HG03575 (cell line): Measurements from ENCODE around the gene ITPR1.

Experiments used
- ATAC-seq: cut with Tn5 transposase; IDR thresholded peaks from one replicate; pipeline ENCODE4 v1.9.1; 2021; ENCODE audit not compliant: unreplicated experiment, insufficient number of reproducible peaks, low FRiP score; ENCODE audit errors: extremely low read depth

The ITPR1 gene

GRCh38 chr3:4551794-4552442, 58.8 kb downstream of the ITPR1 start:
- no peak for ATAC-seq

DNA sequence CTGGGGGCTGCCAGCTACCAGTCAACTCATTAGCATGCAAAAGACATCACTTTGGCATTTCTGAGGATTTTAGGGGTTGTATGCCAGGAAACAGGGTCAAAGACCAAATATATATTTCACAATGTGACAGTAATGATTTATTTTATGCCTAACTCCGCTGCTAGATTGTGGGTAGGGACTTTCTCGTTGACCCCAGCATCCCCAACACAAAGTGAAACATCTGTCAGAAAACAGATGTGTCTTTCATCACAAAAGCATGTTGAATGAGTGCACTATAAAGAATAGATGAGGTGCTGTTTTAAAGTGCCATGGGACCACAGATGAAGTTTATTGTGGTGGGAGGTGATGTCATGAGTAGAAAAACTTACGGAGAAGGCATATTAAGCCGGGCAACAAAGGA, 59.7 kb downstream of the ITPR1 start:
- ATAC-seq, result no peak

DNA sequence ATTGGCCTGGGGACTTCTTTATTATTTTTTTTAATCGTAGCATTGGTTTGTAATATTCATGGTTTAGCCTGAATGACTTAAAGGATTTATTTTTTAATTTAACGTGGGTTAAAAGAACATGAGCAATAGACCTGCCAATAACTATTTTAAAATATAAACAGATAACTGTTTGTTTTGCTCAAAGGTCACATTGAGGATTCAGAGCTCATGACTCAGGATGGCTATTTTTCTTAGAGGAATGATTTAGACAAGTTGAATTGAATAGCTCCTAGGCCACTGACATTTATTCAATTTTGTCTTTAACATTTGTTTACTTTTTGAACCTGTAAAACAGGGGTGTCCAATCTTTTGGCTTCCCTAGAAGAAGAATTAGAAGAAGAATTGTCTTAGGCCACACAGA, 68.5 kb downstream of the ITPR1 start:
- ATAC-seq, result no peak

DNA sequence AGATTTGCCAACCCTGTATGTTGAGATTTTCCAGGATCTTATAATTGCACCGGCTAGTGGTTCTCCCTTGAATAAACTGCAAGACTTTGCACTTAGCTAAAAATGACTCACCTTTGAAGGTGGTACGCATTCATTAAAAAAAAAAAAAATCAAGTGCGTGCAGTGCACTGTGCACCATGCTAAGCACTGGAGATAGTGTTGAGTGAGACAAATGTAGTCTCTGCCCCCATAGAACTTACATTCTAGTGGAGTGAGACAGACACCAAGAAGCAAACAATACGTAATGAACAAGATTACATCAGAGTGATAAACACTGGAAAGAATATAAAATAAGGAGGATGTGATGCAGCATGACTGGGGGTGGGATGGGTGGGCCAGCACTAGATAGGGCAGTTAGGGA, 69.4 kb downstream of the ITPR1 start:
- no peak for ATAC-seq

- ATAC-seq, result no peak
These were observed 71.1 kb downstream of the ITPR1 start for GRCh38 chr3:4564270-4564669.

GRCh38 chr3:4564928-4565586, 71.9 kb downstream of the ITPR1 start:
- ATAC-seq, result no peak

DNA sequence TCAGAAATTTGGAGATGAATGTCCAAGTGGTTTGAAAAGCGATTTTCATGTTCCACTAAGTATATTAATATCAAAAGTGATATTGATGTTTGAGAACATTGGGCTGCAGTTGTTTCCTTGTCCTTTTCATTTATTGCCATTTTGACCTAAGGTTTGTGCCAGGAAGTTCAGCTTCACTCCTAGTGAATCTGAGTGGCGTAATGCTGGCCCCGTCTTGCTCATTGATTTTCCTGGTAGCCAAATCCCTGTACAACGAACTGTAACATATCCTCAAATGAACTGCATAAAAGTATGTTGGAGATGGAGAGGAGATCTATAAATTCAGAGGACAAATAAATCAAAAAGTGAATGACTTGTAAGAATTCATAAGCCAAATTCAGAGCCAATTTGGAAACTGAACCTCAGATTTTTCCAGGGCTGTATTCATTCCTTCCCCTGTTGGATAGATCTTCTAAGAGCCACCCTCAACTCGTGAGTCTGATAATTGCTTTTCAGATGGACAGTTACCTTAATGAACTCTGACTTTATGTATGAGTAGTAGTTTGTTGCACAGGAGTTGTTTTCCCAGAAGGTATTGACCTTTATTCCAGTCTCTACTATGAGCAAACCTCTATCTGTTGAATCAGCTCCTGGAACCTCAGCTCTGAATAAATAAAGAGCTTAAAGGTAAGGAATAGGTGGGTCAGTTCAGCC, 72.8 kb downstream of the ITPR1 start:
- ATAC-seq, result no peak

GRCh38 chr3:4568841-4569240, 75.7 kb downstream of the ITPR1 start:
- no peak for ATAC-seq

GRCh38 chr3:4570840-4571621, 77.9 kb downstream of the ITPR1 start:
- no peak for ATAC-seq

DNA sequence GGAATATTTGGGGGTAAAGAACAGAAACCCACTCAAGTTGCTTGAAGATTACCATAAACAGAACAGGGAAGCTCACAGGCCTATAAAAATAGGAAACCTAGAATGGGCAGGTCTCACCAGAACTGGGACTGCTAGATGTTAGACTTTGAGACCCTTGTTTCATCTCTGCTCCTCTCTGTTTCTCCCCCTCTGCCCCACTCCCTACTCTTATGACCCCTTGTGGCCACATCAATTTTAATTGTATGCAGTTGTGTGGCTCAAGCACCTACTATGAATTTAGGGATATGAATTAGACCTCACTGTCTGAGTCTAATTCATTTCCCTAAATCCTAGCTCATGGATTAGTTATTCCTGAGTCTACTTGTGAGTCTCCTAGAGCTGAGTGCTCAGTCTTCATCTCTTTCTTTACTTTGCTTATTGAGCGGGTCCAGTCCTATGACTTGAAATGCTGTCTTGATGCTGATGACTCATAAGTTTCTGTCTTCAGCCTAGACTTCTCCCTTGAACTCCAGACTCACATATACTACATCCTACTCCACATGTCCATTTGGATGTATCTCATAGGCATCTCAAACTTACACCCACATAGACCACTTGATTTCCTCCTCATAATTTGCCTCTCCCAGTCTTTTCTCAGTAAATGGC, 78.7 kb downstream of the ITPR1 start:
- ATAC-seq, result no peak

DNA sequence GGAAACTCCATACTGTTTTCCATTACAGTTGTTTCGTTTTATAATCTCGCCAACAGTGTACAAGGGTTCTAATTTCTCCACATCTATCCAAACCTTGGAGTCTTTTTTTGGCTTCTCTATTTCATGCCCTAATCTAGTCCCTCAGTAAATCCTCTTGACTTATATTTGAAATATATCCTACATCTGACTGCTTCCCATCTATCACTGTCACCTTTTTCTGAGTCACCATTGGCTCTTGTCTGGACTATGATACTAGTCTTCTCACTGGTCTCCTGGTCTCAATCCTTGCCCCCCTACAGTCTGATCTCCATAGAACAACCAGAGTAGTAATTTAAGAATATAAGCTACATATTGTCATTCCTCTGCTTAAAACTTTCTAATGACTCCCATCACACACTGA, 80.0 kb downstream of the ITPR1 start:
- ATAC-seq, result no peak

GRCh38 chr3:4574426-4574965, 81.3 kb downstream of the ITPR1 start:
- no peak for ATAC-seq

- no peak for ATAC-seq
These were observed 82.2 kb downstream of the ITPR1 start for GRCh38 chr3:4575381-4575780.

DNA sequence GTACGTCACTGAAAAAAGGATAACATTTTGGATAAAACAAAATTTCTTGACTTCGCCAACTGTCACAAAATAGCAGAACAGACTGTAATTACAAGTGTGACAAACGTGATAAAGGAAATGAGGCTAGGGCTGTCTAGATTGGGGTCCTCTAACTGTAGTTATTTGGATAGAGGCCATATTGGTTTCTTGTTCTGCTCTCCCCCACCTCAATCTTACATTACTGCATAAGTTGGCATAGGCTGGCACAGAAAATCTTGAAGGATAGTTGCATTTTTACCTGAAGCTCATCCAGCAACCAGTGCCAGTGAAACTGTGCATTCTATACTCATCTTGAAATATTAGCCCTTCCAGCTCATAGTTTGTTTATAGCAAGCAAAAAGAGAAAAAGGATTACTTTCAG, 84.6 kb downstream of the ITPR1 start:
- no peak for ATAC-seq

GRCh38 chr3:4580346-4581123, 87.4 kb downstream of the ITPR1 start:
- no peak for ATAC-seq

GRCh38 chr3:4581124-4581424, 87.9 kb downstream of the ITPR1 start:
- no peak for ATAC-seq

DNA sequence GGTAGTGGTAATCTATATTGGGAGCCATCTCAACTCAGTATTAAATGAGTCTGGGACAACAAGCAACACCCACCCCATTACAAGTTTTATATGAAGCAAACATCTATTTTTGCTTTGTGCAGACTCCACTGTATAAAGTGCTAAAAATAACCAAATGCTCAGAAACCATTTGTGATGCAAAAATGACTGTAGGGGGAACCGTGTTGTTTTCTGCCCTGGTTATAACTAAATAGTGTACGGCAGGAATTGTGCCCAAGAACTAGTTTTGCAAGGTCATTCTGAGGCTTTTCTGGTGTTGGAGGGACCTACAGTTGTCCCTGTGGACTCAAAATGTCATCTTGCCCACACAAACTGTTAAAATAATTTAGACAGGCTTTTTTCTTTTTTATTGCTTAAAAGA, 88.3 kb downstream of the ITPR1 start:
- no peak for ATAC-seq

GRCh38 chr3:4581920-4582611, 88.9 kb downstream of the ITPR1 start:
- no peak for ATAC-seq
